HG03520 (cell line): ENCODE measurements around the gene CCP110.

Experiments used
- ATAC-seq: cut with Tn5 transposase; IDR thresholded peaks from one replicate; pipeline ENCODE4 v1.9.1; 2021; ENCODE audit warnings: mild to moderate bottlenecking, moderate library complexity; ENCODE audit not compliant: unreplicated experiment

Gene CCP110

DNA sequence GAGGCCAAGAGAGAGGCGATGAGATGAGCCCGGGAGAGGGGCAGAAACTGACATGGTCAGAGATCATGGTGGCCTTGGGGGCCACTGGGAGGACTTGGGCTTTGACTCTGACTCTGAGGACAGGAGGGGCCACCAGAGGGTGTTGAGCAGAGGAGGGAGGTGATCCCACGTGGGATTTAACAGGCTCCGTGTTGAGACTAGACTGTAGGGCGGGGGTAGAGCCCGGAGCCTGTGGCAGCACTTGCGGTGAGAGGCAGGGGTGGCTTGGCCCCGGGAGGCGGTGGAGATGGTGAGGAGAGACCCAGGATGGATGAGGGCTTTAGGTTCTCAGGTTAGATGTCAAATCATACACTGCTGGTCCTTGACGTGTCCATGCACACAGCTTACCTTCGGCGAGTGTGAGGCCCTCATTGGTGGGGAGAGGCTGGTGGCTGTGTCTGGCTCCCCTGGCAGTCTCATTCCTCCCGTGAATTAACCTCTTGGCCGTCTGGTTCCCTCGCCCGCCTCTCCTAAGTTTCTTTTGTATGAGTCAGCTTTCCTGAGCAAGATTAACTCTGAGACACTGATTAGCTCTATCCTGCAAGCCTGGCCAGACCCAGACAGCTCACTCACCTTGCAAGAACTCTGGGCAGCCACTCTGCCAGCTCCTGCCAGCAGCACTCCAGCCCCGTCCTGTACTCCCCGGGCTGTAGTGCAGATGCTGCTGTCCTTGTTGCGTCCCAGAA lies 71.5 kb downstream of the CCP110 start:
- no peak for ATAC-seq

DNA sequence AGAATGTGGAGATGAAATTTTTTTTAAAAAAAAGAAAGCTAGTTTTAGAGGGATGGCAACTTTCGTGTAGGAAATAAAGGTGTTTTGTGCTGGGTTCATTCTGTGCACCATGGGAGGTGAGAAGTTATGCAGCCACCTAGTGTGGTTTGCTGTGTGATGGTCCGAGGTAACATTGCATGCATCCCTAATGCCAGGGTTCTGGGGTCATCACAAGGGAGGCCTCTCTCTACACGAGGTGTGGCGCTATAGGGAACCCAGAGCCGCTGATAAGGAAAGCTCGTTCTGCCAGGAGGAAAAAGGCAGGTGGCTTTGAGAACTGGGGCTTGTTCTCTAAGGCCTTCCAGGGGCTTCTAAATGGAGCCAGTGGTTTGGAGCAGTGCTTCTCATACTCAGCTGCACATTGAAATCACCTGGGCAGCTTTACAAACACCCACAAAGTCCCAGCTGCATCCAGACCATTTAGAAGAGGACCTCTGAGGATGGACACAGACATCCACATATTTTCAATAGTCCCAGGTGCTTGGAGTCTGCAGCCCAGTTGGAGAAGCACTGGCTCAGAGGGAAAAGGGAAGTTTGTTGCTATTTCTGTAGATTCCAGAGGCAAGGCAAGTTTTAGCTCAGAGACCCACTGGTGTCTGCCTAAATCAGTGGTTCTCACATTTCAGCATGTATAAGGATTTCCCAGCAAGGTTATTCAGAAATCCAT lies 75.2 kb downstream of the CCP110 start:
- ATAC-seq, result no peak

DNA sequence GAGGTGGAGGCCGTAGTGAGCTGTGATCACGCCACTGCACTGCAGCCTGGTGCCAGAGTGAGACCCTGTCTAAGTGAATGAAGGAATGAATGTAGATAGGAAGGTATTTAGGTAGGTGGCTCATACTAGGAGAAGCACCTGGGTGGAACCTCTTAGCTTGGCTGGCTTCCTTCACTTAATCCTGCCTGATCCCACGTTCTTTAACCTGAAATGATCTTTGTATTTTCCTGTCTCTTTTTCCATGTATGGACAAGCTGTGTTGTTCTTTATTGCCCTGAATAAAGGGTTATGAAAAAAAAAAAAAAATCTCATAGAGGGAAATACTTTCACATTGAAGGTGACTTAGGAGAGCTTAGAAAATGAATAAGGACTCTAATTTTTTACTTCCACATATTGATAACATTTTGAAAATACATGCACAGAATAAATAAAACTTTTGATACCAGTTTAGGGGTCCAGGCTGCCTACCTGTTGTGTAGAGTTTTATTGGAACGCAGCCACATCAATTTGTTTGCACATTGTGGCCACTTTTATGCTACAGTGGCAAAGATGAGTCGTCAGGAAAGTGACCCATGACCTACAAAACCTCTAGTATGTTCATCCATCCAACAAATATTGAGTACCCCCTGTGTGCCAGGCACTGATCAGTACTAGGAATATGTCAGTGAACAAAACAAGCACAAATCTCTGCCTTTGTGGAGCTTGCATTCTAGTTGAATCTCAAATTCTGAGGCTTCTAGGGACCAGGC lies 76.4 kb downstream of the CCP110 start:
- ATAC-seq, result no peak

DNA sequence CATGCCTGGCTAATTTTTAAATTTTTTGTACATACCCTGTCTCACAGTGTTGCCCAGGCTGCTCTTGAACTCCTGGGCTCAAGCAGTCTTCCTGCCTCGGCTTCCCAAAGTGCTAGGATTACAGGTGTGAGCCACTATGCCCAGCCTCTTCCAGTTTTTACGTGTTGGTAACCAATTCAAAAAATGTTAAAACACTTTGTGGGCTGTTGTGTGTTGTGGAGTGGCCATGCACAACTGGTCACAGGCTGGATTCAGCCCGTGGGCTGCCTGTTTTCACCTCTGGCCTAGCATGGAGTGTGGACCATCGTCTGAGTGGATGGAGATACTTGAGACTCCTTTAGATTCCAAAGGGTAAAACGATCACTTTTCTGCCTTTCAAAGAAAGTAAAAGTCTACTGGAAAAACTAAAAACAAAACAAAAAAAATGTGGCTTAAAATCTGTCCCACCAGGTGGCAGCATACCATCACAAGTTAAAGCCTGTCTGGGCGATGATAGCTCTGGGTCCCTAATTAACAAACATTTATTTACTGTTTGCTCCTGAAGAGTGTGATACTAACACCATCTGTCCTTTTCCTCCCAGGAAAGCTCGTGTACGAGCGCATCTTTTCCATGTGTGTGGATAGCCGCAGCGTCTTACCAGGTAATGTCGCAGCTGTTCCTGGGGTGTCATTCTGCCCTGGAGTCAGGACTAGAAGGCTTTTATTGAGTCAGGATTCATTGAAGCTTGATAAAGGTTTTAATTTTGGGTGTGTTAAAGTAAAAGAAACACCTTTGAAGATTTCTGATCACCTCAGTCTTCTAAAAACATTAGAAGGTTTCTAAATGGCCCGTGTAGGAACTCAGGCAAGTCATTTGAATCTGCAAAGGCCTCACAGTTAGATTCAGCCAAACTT lies 77.6 kb downstream of the CCP110 start:
- no peak for ATAC-seq
